ENCODE data around the gene HPS3. TPM values are rescaled to one million over a fixed set of nuclear protein-coding genes. Genes with fewer than 3 reads are reported as not detected.

Gene HPS3
- total and polyA plus RNA-seq, 4 donors: 4.4 to 9.9 (median 7.7) TPM

- no peak overlapping the region for H3K9ac ChIP-seq (ENCODE audit: low read depth in 1 of 2, low read length in 2 of 2)
- H3K4me1 ChIP-seq (ENCODE audit: control insufficient read depth in 4 of 4, insufficient read depth in 4 of 4, low read length in 3 of 4): no peaks in the 10 kb centered on the region
- 82% methylated on average over 2 of the region's 2 CpGs for WGBS
- no peaks in the 10 kb centered on the region for H3K27me3 ChIP-seq (ENCODE audit: control insufficient read depth in 4 of 4, insufficient read depth in 4 of 4, low read length in 3 of 4)
- no peak overlapping the region for H3K4me3 ChIP-seq (ENCODE audit: low read depth in 1 of 3, low read length in 3 of 3)
- H3K36me3 ChIP-seq (ENCODE audit: control insufficient read depth in 4 of 4, insufficient read depth in 3 of 4, low read depth in 1 of 4, low read length in 3 of 4): peaks cover 0 to under 1% (median 0%) of the 10 kb centered on the region in 4 donors
- no peak for DNase-seq (ENCODE audit: low spot score)
- TF ChIP-seq GABPA (IDR thresholded peaks at IDR 0.05 in 1 of 2, conservative IDR thresholded peaks at IDR 0.05 in 1 of 2): no peak
- TF ChIP-seq SP1 (IDR thresholded peaks at IDR 0.05): no peak
- TF ChIP-seq CTCF (IDR thresholded peaks at IDR 0.05; ENCODE audit: low read depth, low read length, missing input control): no peak
- TF ChIP-seq YY1 (IDR thresholded peaks at IDR 0.05): no peak
- no peak for TF ChIP-seq FOXA1 (IDR thresholded peaks at IDR 0.05)
- no peak for TF ChIP-seq EGR1 (IDR thresholded peaks at IDR 0.05; ENCODE audit: low read depth in 2 of 2)
- no peak overlapping the region for H3K27ac ChIP-seq (ENCODE audit: low read depth in 1 of 2, low read length in 2 of 2)
- H3K9me3 ChIP-seq (ENCODE audit: control insufficient read depth in 4 of 4, low read length in 3 of 4): no peaks in the 10 kb centered on the region
These were observed 15.9 kb downstream of the HPS3 start for GRCh38 chr3:149145356-149145755.

- Histone ChIP-seq H3K4me3 (ENCODE audit: low read depth in 1 of 3, low read length in 3 of 3) (no peak overlapping the region), H3K36me3 (ENCODE audit: control insufficient read depth in 4 of 4, insufficient read depth in 3 of 4, low read depth in 1 of 4, low read length in 3 of 4) (peaks cover 0 to 3% (median 0%) of the 10 kb centered on the region in 4 donors), H3K27ac (ENCODE audit: low read depth in 1 of 2, low read length in 2 of 2) (peak overlapping the region in 1 of 2 donors; percentile 36), H3K9me3 (ENCODE audit: control insufficient read depth in 4 of 4, low read length in 3 of 4) (no peaks in the 10 kb centered on the region), H3K9ac (ENCODE audit: low read depth in 1 of 2, low read length in 2 of 2) (no peak overlapping the region), H3K4me1 (ENCODE audit: control insufficient read depth in 4 of 4, insufficient read depth in 4 of 4, low read length in 3 of 4) (no peaks in the 10 kb centered on the region), H3K27me3 (ENCODE audit: control insufficient read depth in 4 of 4, insufficient read depth in 4 of 4, low read length in 3 of 4) (no peaks in the 10 kb centered on the region)
- WGBS: 76% methylated on average over 1 of the region's 1 CpG
- TF ChIP-seq FOXA1 (IDR thresholded peaks at IDR 0.05) (no peak), YY1 (IDR thresholded peaks at IDR 0.05) (no peak), HNF4G (IDR thresholded peaks at IDR 0.05) (no peak), HNF4A (conservative IDR thresholded peaks at IDR 0.05) (no peak), RXRA (IDR thresholded peaks at IDR 0.05) (peak in 1 of 2 donors; percentile 15), JUND (IDR thresholded peaks at IDR 0.05) (no peak), FOXA2 (IDR thresholded peaks at IDR 0.05) (no peak), GABPA (IDR thresholded peaks at IDR 0.05 in 1 of 2, conservative IDR thresholded peaks at IDR 0.05 in 1 of 2) (no peak), SP1 (IDR thresholded peaks at IDR 0.05) (peak; percentile 18), NR2F2 (IDR thresholded peaks at IDR 0.05) (peak; percentile 24), TAF1 (conservative IDR thresholded peaks at IDR 0.05) (no peak), EGR1 (IDR thresholded peaks at IDR 0.05; ENCODE audit: low read depth in 2 of 2) (no peak), MAX (IDR thresholded peaks at IDR 0.05) (no peak)
- no peak for DNase-seq (ENCODE audit: low spot score)
These were observed 16.5 kb downstream of the HPS3 start for GRCh38 chr3:149145974-149146373.

- Histone ChIP-seq H3K9me3 (ENCODE audit: control insufficient read depth in 4 of 4, low read length in 3 of 4) (no peaks in the 10 kb centered on the region), H3K27me3 (ENCODE audit: control insufficient read depth in 4 of 4, insufficient read depth in 4 of 4, low read length in 3 of 4) (no peaks in the 10 kb centered on the region), H3K27ac (ENCODE audit: low read depth in 1 of 2, low read length in 2 of 2) (no peak overlapping the region), H3K9ac (ENCODE audit: low read depth in 1 of 2, low read length in 2 of 2) (no peak overlapping the region), H3K4me1 (ENCODE audit: control insufficient read depth in 4 of 4, insufficient read depth in 4 of 4, low read length in 3 of 4) (peaks cover 0 to 4% (median 0%) of the 10 kb centered on the region in 4 donors), H3K36me3 (ENCODE audit: control insufficient read depth in 4 of 4, insufficient read depth in 3 of 4, low read depth in 1 of 4, low read length in 3 of 4) (peaks cover 0 to 11% (median 3%) of the 10 kb centered on the region in 4 donors), H3K4me3 (ENCODE audit: low read depth in 1 of 3, low read length in 3 of 3) (no peak overlapping the region)
- 99% methylated on average over 6 of the region's 6 CpGs for WGBS
- no peak for TF ChIP-seq FOXA1 (IDR thresholded peaks at IDR 0.05)
- no peak for DNase-seq (ENCODE audit: low spot score)
These were observed 21.0 kb downstream of the HPS3 start for GRCh38 chr3:149150436-149150835.
